ENCODE data around the gene MTUS2.

MTUS2 gene

DNA sequence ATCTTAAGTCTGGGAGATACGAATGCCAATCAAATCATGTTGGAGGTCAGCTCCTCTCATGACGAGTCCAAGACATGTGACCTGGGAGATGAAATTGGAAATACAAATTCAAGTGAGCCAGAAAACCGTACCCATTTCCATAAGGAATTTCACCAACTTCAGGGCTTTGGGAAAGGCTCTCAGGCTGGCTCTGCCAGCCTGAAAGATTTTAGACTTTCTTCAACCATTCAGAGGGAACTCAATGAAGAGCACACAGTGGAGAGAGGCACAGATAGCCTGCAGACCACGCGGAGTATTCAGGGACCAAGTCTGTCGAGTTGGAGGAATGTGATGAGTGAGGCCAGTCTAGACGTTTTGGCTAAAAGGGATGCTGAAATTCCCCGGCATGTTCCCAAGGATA, 204.6 kb downstream of the MTUS2 start:
- no peak for DNase-seq (ENCODE audit: low read depth)

DNA sequence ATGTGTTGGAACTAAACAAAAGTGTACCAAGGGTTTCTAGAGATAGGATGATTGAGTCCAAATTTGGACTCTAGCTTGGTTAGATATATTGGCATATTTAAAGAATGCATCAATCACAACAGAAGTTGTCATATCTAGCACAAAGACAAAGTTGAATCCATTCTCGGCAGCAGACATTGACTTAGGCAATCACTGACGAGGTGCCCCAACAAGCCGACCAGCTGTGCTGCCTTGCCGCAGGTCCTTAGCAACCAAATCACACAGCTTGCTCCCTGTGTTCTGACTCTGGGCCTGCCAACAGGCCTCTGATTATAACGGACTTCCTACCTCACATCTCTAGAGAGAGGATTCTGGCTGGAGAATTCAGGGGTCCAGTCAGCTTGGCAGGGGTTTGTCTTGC, 208.7 kb downstream of the MTUS2 start:
- DNase-seq (ENCODE audit: low read depth): no peak

DNA sequence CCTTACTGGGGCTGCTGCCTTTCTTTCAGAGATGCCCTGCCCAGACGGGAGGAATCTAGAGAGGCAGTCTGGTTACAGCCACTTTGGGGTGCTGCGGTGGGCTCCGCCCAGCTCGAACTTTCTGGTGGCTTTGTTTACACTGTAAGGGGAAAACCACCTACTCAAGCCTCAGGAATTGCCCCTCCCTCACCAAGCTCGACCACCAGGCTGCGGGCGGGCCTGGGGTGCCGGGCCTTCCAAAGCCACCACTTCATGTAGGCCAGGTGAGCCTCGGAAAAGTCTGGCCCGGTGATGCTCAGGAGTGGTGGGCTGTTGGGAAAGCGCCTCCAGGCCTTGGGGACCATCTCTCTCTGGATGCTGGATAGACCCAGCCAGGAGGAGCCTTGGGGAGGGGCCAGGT, 218.6 kb downstream of the MTUS2 start:
- no peak for DNase-seq (ENCODE audit: low read depth)

DNA sequence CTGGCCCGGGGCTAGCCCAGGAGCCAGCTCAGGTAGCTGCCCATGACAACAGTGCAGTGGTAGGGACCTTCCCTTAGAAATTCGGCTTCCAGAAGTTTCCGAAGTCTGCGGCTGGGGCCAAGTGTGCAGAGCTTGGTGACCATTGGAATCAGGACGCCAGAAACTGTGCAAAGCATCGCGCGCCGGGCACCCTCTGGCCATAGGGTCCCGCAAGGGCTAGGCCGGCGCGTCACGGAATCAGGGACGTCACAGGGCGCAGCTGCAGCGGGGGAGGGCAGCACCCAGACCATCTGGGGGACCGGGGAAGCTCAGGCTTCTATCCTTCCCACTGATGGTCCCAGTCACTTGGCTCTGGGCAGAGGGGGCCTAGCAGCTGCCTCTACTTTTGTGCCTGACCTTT, 219.1 kb downstream of the MTUS2 start:
- DNase-seq (ENCODE audit: low read depth): no peak

GRCh38 chr13:29046588-29046987, 226.4 kb downstream of the MTUS2 start:
- no peak for DNase-seq (ENCODE audit: low read depth)

DNA sequence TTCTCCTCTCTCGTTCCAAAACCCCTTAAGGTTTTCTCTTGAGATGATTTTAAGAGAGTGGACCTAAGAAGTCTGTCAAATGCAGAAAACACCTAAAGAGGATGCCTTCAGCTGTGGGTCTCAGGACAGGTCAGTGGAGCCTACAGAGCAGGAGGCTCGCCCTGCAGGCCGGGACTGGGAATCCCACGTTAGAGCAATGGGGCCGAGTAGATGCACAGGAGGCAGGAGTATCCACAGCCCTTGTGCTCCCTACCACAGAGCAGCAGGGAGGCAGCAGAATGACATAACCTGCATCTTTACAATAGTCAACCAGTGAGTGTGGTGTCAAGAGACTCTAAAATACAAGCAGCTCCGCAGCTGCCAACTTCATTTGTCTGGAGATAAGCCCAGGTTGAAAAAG, 229.4 kb downstream of the MTUS2 start:
- no peak for DNase-seq (ENCODE audit: low read depth)

DNA sequence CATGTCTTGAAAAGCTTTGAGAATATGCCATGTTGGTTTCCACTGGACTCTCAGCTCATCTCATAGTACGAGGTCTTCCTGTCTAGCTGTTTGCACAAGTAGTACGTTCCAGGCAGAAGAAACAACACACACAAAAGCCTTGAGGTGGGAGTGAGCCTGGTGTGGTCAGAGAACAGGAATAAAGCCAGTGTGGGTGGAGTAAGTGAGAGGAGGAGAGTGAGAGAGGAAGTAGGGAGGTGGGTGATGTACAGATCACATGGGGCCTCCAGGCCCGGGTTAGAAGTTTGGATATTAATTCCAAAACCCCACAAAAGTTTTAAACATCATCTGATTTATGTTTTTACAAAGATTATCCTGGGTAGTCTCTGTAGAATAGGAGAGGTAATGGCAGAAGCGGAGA, 230.6 kb downstream of the MTUS2 start:
- no peak for DNase-seq (ENCODE audit: low read depth)

GRCh38 chr13:29059800-29060199, 239.7 kb downstream of the MTUS2 start:
- no peak for DNase-seq (ENCODE audit: low read depth)

DNA sequence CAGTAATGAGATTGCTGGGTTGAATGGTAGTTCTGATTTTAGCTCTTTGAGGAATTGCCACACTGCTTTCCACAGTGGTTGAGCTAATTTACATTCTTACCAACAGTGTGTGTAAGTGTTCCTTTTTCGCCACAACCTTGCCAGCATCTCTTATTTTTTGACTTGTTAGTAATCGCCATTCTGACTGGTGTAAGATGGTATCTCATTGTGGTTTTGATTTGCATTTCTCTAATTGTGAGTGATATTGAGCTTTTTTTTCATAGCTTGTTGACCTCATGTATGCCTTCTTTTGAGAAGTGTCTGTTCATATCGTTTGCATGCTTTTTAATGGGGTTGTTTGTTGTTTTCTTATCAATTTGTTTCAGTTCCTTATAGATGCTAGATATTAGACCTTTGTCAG, 245.0 kb downstream of the MTUS2 start:
- DNase-seq (ENCODE audit: low read depth): no peak

DNA sequence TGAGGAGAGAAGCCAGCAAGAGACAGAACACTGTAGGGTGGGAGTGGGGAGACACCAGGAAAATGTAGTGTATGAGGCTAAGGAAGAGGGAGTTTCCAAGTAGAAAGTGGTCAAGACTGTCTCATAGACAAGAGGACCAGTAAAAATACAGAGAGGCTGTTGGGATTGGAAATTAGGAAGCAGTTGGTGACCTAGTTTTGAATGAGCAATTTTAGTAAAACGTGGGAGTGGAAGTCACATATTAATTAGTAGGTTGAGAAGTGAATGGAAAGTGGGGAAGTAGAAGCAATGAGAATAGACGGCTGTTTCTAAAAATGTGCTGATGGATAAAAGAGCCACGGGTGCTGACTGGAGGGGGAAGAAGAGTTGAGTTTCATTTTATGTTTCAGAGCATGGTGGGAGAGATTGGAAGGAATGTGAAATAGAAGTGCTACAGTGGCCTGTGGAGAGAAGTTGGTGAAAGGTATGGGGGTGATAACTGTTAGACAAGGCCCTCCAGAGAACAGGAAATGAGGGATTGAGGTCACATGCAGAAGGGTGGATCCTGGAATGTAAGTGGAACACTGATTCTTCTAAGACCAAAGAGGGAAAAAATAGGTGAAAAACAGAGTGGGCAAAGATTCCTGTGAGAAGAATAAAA, 247.3 kb downstream of the MTUS2 start:
- DNase-seq (ENCODE audit: low read depth): no peak

GRCh38 chr13:29073755-29074154, 253.6 kb downstream of the MTUS2 start:
- DNase-seq (ENCODE audit: low read depth): no peak

GRCh38 chr13:29077051-29077813, 257.1 kb downstream of the MTUS2 start:
- DNase-seq (ENCODE audit: low read depth): no peak

DNA sequence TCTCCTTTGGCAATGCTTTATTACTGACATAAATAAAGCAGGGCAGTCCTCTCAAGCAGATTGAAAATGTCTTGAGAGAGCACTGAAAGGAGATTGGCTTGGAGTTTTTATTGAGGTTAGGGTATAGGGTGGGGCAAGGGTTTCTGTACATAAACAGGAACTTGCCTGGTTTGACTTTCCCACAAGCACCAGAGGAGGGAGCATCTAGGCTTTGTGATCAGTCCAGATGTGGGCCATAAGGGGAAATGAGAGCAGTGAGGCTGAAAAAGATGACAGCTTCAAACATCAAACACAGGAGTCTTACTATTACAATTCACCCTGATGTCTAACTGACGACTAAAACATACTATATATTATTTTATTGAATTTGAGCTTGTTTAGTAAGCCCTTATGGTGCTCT, 260.9 kb downstream of the MTUS2 start:
- no peak for DNase-seq (ENCODE audit: low read depth)

DNA sequence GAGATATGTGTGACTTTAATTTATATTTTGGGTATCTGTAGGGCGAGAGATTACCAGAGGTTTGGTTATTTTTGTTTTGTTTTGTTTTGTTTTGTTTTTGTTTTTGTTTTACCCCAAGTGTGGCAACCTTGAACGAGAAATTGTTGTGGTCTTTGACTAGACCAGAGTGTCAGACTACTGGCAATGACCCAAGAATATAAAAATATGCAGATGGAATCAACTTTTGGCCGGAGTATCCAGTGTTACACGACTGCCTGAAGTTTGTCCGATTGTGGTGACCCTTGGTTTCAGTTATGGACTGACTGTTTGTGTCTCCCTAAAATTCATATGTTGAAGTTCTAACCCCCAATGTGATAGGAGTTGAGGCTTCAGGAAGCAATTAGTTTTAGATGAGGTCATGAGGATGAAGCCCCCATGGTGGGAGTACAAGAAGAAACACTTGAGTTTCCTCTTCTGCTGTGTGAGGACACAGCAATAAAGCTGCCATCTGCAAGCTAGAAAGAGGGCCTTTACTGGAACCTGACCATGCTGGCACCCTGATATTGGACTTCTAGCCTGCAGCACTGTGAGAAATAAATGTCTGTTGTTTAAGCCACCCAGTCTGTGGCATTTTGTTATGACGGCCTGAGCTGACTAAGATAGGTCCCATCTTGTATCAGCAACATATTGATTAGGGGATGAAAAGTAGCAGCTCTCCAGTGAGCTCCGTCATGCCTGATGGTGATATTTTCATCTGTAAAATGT, 261.7 kb downstream of the MTUS2 start:
- DNase-seq (ENCODE audit: low read depth): no peak

DNA sequence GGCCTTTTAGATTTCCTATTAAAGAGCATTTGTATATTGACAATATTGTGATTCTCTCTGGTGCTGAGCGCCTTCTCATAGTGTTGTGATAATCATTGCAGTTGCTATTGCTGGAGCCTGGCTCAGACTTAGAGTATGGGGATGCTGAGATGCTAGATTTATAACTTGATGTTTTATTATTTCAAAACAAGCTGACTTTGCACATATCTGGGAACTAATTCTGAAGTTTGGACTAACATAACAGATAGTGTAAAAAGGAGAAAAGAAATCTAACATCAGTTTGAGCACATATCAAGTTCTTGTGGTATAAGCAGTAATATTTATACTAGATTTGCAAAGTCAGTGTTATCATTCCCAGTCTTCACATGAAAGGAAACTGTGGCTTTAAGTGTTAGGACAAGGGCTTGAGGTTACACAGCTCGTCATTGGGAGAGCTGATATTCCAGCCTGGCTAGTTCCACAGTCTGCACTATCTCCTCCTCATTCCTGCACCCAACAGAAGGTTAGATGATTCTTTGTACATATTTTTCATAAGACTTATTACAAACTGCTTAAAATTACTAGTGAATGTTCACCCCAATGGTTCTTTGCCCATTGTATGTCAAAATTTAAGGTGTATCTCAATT, 279.8 kb downstream of the MTUS2 start:
- DNase-seq (ENCODE audit: low read depth): no peak

DNA sequence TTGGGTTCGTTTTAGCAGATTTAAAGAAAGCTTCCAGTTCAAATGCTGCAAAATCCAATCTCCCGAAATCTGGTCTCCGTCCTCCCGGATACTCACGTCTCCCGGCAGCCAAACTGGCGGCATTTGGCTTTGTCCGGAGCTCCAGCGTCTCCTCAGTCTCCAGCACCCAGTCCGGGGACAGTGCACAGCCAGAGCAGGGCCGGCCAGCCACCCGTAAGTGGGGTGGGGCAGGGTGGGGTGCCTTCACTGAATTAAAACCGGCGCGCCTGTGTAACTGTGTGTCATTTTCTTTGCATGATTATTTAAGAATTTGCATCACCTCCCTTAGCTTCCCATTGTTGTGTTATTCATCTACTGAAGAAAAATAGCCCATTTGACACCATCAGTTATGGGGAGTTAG, 280.6 kb downstream of the MTUS2 start:
- DNase-seq (ENCODE audit: low read depth): no peak

DNA sequence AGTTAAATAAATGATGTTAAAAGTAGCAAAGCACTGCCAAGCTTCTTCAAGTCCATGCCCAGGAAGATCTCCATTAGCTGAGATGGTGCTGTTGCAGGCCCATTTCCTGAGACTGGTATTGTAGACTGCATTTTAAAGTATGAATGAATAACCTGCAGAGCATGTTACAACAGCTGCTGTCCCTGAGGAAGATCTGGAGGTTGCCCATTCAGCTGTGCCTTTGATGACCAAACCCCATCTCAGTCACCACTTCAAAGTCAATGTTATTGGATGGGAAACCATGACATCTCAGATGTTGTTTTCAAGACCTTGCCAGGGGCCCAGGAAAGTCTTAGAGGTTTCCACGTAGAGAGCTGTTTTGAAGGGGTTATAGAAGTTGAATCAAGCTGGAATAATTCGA, 281.3 kb downstream of the MTUS2 start:
- DNase-seq (ENCODE audit: low read depth): no peak

- DNase-seq (ENCODE audit: low read depth): no peak
These were observed 281.8 kb downstream of the MTUS2 start for GRCh38 chr13:29101905-29102304.

GRCh38 chr13:29103065-29103800, 283.1 kb downstream of the MTUS2 start:
- no peak for DNase-seq (ENCODE audit: low read depth)

GRCh38 chr13:29104461-29104860, 284.3 kb downstream of the MTUS2 start:
- no peak for DNase-seq (ENCODE audit: low read depth)

DNA sequence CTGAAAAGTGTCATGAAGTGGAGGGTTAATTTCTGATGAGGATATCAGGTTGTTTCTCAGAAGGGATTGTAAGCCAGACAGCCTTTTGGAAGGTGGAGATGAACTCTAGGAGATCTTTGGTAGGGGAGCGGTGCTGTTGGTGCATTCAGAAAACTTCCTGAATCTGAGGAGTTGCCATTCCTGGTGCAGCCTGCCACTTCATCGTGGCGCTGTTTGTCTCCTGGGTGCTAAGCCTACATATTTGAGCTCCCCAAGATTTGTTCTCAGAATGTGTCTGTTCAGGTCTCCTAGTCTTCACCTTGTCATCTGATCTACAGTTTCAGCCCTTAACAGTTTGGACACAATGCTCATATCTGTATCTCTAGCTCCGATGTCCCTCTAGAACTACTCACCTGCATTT, 285.6 kb downstream of the MTUS2 start:
- no peak for DNase-seq (ENCODE audit: low read depth)

DNA sequence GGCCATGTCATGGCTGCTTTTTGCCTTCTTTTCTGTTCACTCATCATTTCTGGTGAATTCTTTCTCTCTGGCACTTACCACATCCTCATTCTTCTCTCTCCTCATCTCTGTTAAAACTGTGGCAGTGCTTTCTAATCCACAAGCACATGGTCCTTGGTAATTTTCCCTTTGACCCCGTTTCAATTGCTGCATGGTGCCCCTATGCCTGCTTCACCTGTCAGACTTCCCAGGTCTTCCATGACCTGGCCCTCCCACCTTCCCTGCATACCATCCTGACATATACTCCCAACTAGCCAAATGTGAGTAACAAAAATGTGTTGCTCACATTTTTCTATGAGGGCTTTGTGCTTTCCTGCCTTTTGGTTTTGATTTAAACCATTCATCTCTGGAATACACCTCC, 286.5 kb downstream of the MTUS2 start:
- DNase-seq (ENCODE audit: low read depth): no peak

All from fibroblast of gingiva (primary cell).